GM23248 (cell line): ENCODE data around the gene DEFB126. TPM values are rescaled to one million over a fixed set of nuclear protein-coding genes. Genes with fewer than 3 reads are reported as not detected.

Source experiments
- DNase-seq: peaks from one replicate; pipeline ENCODE4 v3.0.0-alpha.2; 2015
- H2AFZ ChIP-seq: fragments of 200-600 bp; sonication (generic); 2 replicates; pipeline ENCODE4 v1.6.1; 2016; ENCODE audit warnings: antibody characterized with exemption
- H3F3A ChIP-seq: fragments of 200-600 bp; sonication (generic); 2 replicates; pipeline ENCODE4 v1.6.1; 2016; ENCODE audit warnings: mild to moderate bottlenecking, antibody characterized with exemption, mixed run types; ENCODE audit not compliant: insufficient read depth
- H3K27ac ChIP-seq: fragments of 200-600 bp; sonication (generic); 2 replicates; pipeline ENCODE4 v1.5.1; 2016; ENCODE audit warnings: mild to moderate bottlenecking
- H3K27me3 ChIP-seq: fragments of 200-600 bp; sonication (generic); replicated peaks from 2 replicates; pipeline ENCODE4 v1.6.1; 2016; ENCODE audit warnings: mild to moderate bottlenecking; ENCODE audit not compliant: insufficient read depth
- H3K36me3 ChIP-seq: fragments of 200-600 bp; sonication (generic); 2 replicates; pipeline ENCODE4 v1.6.1; 2016; ENCODE audit warnings: low read depth, mild to moderate bottlenecking
- H3K4me1 ChIP-seq: fragments of 200-600 bp; sonication (generic); 2 replicates; pipeline ENCODE4 v1.6.1; 2016; ENCODE audit warnings: mild to moderate bottlenecking; ENCODE audit not compliant: insufficient read depth
- H3K4me2 ChIP-seq: fragments of 200-600 bp; sonication (generic); one replicate; pipeline ENCODE4 v1.6.1; 2016; ENCODE audit warnings: mild to moderate bottlenecking; ENCODE audit not compliant: unreplicated experiment
- H3K4me3 ChIP-seq: fragments of 200-600 bp; sonication (generic); 2 replicates; pipeline ENCODE4 v1.5.1; 2016; ENCODE audit warnings: mild to moderate bottlenecking
- H3K79me2 ChIP-seq: fragments of 200-600 bp; sonication (generic); 2 replicates; pipeline ENCODE4 v1.6.1; 2016; ENCODE audit warnings: mild to moderate bottlenecking; ENCODE audit not compliant: insufficient read depth
- H3K9ac ChIP-seq: fragments of 200-600 bp; sonication (generic); 2 replicates; pipeline ENCODE4 v1.6.1; 2016; ENCODE audit warnings: mild to moderate bottlenecking
- H3K9me2 ChIP-seq: fragments of 200-600 bp; sonication (generic); 2 replicates; pipeline ENCODE4 v1.6.1; 2016; ENCODE audit warnings: mixed run types, mild to moderate bottlenecking, moderate library complexity; ENCODE audit not compliant: insufficient read depth
- H3K9me3 ChIP-seq: fragments of 200-600 bp; sonication (generic); one replicate; pipeline ENCODE4 v1.6.1; 2017; ENCODE audit warnings: low read depth
- H4K20me1 ChIP-seq: fragments of 200-600 bp; sonication (generic); 2 replicates; pipeline ENCODE4 v1.6.0; 2016; ENCODE audit not compliant: insufficient read depth
- EZH2 ChIP-seq: fragments of 200-600 bp; sonication (generic); IDR thresholded peaks from 2 replicates; pipeline ENCODE4 v1.6.1; 2018; ENCODE audit warnings: antibody characterized with exemption, mild to moderate bottlenecking; ENCODE audit not compliant: insufficient read depth, poor library complexity, severe bottlenecking
- EZH2phosphoT487 ChIP-seq: fragments of 200-600 bp; sonication (generic); IDR thresholded peaks from 2 replicates; pipeline ENCODE4 v1.6.1; 2018; ENCODE audit warnings: antibody characterized with exemption, moderate library complexity, mild to moderate bottlenecking, low read depth; ENCODE audit not compliant: insufficient read depth
- WGBS, 2 experiments: methylation state at CpG; one replicate each; pipeline ENCODE4 v1.1.6; 2015 to 2017; ENCODE audit warnings: low lambda C conversion rate in 2 of 2, low coverage in 1 of 2; ENCODE audit errors: missing lambda C conversion rate in 2 of 2; 5-methylcytosine and 5-hydroxymethylcytosine counted together
- in situ Hi-C: fragments of 300-500 bp; cut with MboI; formaldehyde crosslinking; loops from 2 replicates; pipeline ENCODE4 v1.15.0; 2020
- polyA plus RNA-seq: library from polyadenylated mRNA; unstranded; fragments of >200 nt; fragmentation: Nextera tagmentation; extraction: Ambion mirVana; gene quantifications from 2 replicates; pipeline ENCODE4 v1.2.1, GENCODE V29; 2016
- total RNA-seq: library from RNA; depleted of rRNA; stranded (reverse); fragments of >200 nt; shearing (Covaris generic); gene quantifications from 2 replicates; pipeline ENCODE4 v1.2.3, GENCODE V29; 2014

DEFB126 gene
- total and polyA plus RNA-seq, 2 experiments from 2014 or later: not detected

DNA sequence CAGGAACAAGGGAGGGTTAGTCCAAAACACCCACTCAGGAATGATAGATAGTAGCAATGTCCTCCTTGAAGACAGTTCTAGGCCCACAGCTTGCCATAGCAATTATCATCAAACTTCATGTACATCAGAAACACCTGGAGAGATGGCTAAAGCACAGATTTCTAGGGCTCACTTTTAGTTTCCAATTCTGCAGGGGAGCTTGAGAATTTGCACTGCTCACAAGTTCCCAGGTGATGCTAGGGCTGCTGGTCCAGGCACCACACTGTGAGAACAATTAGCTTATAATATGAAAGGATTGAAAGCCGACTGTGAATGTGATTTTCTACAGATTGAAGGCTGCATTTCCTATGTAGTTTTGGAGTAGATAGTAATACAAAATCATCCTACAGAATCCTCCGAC is 3.5 kb downstream of the DEFB126 start:
- H3K4me2 ChIP-seq: no peak overlapping the region
- H4K20me1 ChIP-seq: no peaks in the 10 kb centered on the region
- H3K4me3 ChIP-seq: no peak overlapping the region
- H3K9ac ChIP-seq: no peak overlapping the region
- no peaks in the 10 kb centered on the region; the same call in 1 of the 2 replicates for H3K27me3 ChIP-seq
- TF ChIP-seq EZH2phosphoT487 (no peak), EZH2 (no peak)
- no peaks in the 10 kb centered on the region for H3F3A ChIP-seq
- no peaks in the 10 kb centered on the region for H3K36me3 ChIP-seq
- in situ Hi-C loops: no loop called here
- H3K27ac ChIP-seq: no peak overlapping the region
- H3K4me1 ChIP-seq: no peaks in the 10 kb centered on the region
- WGBS, 2 experiments: 26 to 34% methylated on average over 2 of the region's 2 CpGs
- H3K9me3 ChIP-seq: no peaks in the 10 kb centered on the region
- no peak overlapping the region for H2AFZ ChIP-seq
- no peak for DNase-seq
- H3K79me2 ChIP-seq: no peaks in the 10 kb centered on the region
- H3K9me2 ChIP-seq: no peaks in the 10 kb centered on the region

DNA sequence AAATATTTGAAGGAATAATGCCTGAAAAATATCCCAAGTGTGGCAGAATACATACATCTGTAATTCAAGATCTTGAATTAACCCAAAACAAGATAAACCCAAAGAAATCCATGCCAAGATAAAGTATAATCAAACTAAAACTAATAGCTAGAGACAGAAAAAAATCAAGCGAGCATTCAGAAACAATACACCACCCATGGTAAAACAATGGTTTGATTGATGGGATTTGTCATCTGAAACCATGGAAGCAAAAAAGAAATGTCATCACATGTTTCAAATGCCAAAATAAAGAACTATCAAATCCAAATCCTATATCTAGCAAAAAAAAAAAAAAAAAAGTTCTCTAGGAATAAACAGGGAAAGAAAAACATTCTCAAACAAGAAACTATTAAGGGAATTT is 9.7 kb downstream of the DEFB126 start:
- no peak overlapping the region for H3K9ac ChIP-seq

DNA sequence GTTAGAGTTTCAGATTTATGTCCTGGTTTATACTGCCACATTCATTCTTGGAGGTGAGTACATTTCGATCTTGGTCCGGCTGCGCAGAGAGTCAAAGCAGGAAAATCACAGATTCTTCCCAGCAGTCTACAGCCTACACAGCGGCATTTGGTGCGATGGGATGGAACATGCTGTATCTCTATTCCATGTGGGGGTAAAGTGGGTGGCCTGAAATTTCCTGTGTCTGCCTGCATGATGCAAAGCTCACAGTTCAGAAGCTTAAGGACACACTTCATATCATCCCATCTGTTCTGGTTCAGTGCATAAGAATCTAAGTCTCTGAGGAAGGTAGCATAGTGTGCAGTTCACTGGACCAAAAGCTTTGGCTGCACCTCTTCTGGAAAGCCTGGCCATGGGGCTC is 14.8 kb downstream of the DEFB126 start, which contains the start of gene DEFB127:
Gene DEFB127 (plus strand): TSS at position 301 of the 400 bp plus-strand sequence. CDS start 91 bp downstream, at position 392.
- H3K9ac ChIP-seq: no peak within 1 kb of the TSS
- no peak within 1 kb of the TSS for H2AFZ ChIP-seq
- no peak within 1 kb of the TSS for H3K27ac ChIP-seq
- H3K4me2 ChIP-seq: no peak within 1 kb of the TSS
- H3K27me3 ChIP-seq: no peaks in the 10 kb centered on the region; the same call in 1 of the 2 replicates
- in situ Hi-C loops: no loop called here
- no peak for DNase-seq
- no peak within 1 kb of the TSS for H3K4me3 ChIP-seq
- H3K9me3 ChIP-seq: no peaks in the 10 kb centered on the region
- no peaks in the 10 kb centered on the region for H3K79me2 ChIP-seq
- no peaks in the 10 kb centered on the region for H3K4me1 ChIP-seq
- no peaks in the 10 kb centered on the region for H3K36me3 ChIP-seq
- H3K9me2 ChIP-seq: no peaks in the 10 kb centered on the region
- 51 to 56% methylated on average over 5 of the region's 5 CpGs for WGBS, 2 experiments
- no peaks in the 10 kb centered on the region for H3F3A ChIP-seq
- no peaks in the 10 kb centered on the region for H4K20me1 ChIP-seq
- TF ChIP-seq EZH2phosphoT487 (no peak), EZH2 (no peak)

More for the DNA sequence above, 9.7 kb downstream of the DEFB126 start:
- WGBS, 2 experiments: 15 to 16% methylated on average over 1 of the region's 1 CpG
- Histone ChIP-seq H2AFZ (no peak overlapping the region), H3K4me2 (no peak overlapping the region), H3K9me2 (no peaks in the 10 kb centered on the region), H3K9me3 (no peaks in the 10 kb centered on the region), H3K27ac (no peak overlapping the region), H3K36me3 (no peaks in the 10 kb centered on the region), H4K20me1 (no peaks in the 10 kb centered on the region), H3F3A (no peaks in the 10 kb centered on the region), H3K4me1 (no peaks in the 10 kb centered on the region), H3K27me3 (no peaks in the 10 kb centered on the region; the same call in none of the 2 replicates), H3K4me3 (no peak overlapping the region), H3K79me2 (no peaks in the 10 kb centered on the region)
- DNase-seq: no peak
- no peak for TF ChIP-seq EZH2
- no peak for TF ChIP-seq EZH2phosphoT487
- in situ Hi-C loops: no loop called here

DNA sequence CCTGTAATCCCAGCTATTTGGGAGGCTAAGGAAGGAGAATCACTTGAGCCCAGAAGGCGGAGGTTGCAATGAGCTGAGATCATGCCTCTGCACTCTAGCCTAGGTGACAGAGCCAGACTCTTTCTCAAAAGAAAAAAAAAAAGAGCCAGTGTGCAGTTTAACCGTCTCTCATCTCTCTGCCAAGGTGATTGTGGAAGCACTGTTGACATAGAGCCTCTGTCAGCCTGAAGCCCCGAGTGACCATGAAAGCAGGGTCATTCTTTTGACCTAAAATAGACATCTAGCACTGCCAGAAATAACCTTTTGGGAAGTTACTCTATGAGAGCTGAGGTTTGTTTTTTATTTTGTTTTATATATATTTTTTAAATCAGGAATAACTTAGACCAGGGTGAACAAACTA is 22.2 kb downstream of the DEFB126 start:
- Histone ChIP-seq H3K79me2 (no peaks in the 10 kb centered on the region), H3K9me3 (no peaks in the 10 kb centered on the region), H3K36me3 (no peaks in the 10 kb centered on the region), H4K20me1 (no peaks in the 10 kb centered on the region), H3K27ac (no peak overlapping the region), H2AFZ (no peak overlapping the region), H3K9ac (no peak overlapping the region), H3K9me2 (no peaks in the 10 kb centered on the region), H3K27me3 (peaks cover 11% of the 10 kb centered on the region; the same call in 1 of the 2 replicates), H3K4me1 (no peaks in the 10 kb centered on the region), H3K4me2 (no peak overlapping the region), H3F3A (no peaks in the 10 kb centered on the region), H3K4me3 (no peak overlapping the region)
- 0 to 3% methylated on average over 3 of the region's 3 CpGs for WGBS, 2 experiments
- in situ Hi-C loops: no loop called here
- TF ChIP-seq EZH2 (no peak), EZH2phosphoT487 (no peak)
- DNase-seq: no peak

DNA sequence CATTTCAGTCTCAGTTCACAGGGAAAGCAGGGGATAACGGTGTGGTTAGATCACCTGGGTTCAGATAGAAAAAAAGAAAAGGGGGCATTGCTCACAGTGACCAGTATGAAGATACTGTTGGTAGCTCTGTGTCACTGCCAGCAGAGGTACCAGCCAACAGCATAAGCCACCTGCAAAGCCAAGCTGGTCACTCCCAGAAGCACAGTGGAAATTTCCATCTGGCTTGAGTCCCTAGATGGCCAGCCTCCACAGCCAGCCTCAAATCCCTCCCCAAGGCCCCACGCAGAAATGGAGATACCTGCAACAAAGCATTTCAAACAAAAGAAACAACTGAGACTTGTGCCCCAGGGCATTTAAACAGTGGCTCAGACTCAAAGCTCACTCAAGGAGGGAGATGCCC is 26.5 kb downstream of the DEFB126 start:
- Histone ChIP-seq H3K4me2 (no peak overlapping the region), H3K79me2 (no peaks in the 10 kb centered on the region), H3K9me2 (no peaks in the 10 kb centered on the region), H2AFZ (no peak overlapping the region), H3K9me3 (no peaks in the 10 kb centered on the region), H3K4me3 (no peak overlapping the region), H3F3A (no peaks in the 10 kb centered on the region), H3K4me1 (no peaks in the 10 kb centered on the region), H4K20me1 (no peaks in the 10 kb centered on the region), H3K27ac (no peak overlapping the region), H3K36me3 (no peaks in the 10 kb centered on the region), H3K9ac (no peak overlapping the region), H3K27me3 (peaks cover 17% of the 10 kb centered on the region)
- DNase-seq: no peak
- in situ Hi-C loops: no loop called here
- no peak for TF ChIP-seq EZH2phosphoT487
- no peak for TF ChIP-seq EZH2
- 25 to 27% methylated on average over 2 of the region's 2 CpGs for WGBS, 2 experiments
